HepG2 (cell line): Measurements from ENCODE around the gene EZH1. TPM values are rescaled to one million over a fixed set of nuclear protein-coding genes. Genes with fewer than 3 reads are reported as not detected.
A peak's percentile ranks its signal among the peaks of the same experiment; 100 is the strongest.

Source experiments
- ATAC-seq: fragments of 200-7000 bp; cut with Tn5 transposase; 3 replicates; pipeline ENCODE4 v1.9.1; 2020; ENCODE audit warnings: mild to moderate bottlenecking, moderate library complexity
- BruUV-seq: library from RNA; stranded (reverse); fragments of 400-500 nt; replicated peaks from 2 replicates; lab custom pipeline; 2021; lab: Mats Ljungman, UMichigan
- CTCF ChIA-PET: fragments of 300-600 bp; formaldehyde crosslinking; extraction: SDS; loops from one replicate; lab custom pipeline; 2021; ENCODE audit warnings: low total read pairs, inconsistent platforms, low intra/inter-chr PET ratio; lab: Yijun Ruan, JAX
- POLR2A ChIA-PET: fragments of 350-600 bp; sonication (Branson Sonifier 250); formaldehyde crosslinking; loops from one replicate; lab custom pipeline; 2020; ENCODE audit warnings: antibody characterized with exemption, inconsistent platforms; lab: Yijun Ruan, JAX
- DNase-seq: peaks from one replicate; pipeline ENCODE4 v3.0.0-alpha.2; 2015; ENCODE audit warnings: low spot score
- FAIRE-seq: peaks from 3 replicates; lab custom pipeline; 2011; peaks lifted over from hg19 to GRCh38; lab: Jason Lieb, UNC
- H2AFZ ChIP-seq: one replicate; pipeline ENCODE4 v1.6.1; 2011; ENCODE audit warnings: low read length, inconsistent platforms
- H3K27ac ChIP-seq: fragments of 300-600 bp; 3 replicates; pipeline ENCODE4 v1.8.0; 2011; ENCODE audit warnings: mixed run types, mild to moderate bottlenecking, mixed read lengths, low read length, inconsistent platforms; ENCODE audit not compliant: insufficient read depth; ENCODE audit errors: extremely low read length
- H3K27me3 ChIP-seq, 2 experiments: fragments of 200-600 bp in 1 of 2; 2 replicates in 1 of 2; 3 replicates in 1 of 2; pipeline versions ENCODE4 v1.6.0 to v1.8.0; 2011; ENCODE audit warnings: low read length in 2 of 2, mild to moderate bottlenecking in 2 of 2, moderate library complexity in 2 of 2, inconsistent platforms in 1 of 2; ENCODE audit not compliant: insufficient read depth in 2 of 2, control insufficient read depth in 1 of 2
- H3K36me3 ChIP-seq, 2 experiments: fragments of 200-600 bp in 1 of 2; replicated peaks in 1 of 2; 2 replicates in 1 of 2; 3 replicates in 1 of 2; pipeline versions ENCODE4 v1.5.1 to v1.8.0; 2011; ENCODE audit warnings: low read length in 2 of 2, inconsistent platforms in 1 of 2; ENCODE audit not compliant: insufficient read depth in 2 of 2, control insufficient read depth in 1 of 2
- H3K4me1 ChIP-seq: 2 replicates; pipeline ENCODE4 v1.5.1; 2012; ENCODE audit warnings: low read length, inconsistent platforms; ENCODE audit not compliant: insufficient read depth
- H3K4me2 ChIP-seq: 2 replicates; pipeline ENCODE4 v1.6.0; 2011; ENCODE audit warnings: low read depth, low read length, inconsistent platforms
- H3K4me3 ChIP-seq, 3 experiments: fragments of 200-600 bp in 1 of 3; sonication (generic), shearing (Covaris generic) in 1 of 3; replicated peaks in 1 of 3; 2 replicates each; pipeline ENCODE4 v1.5.1; 2011 to 2016; ENCODE audit warnings: low read length in 3 of 3, inconsistent platforms in 2 of 3, low read depth in 2 of 3, mild to moderate bottlenecking in 2 of 3, control low read depth in 1 of 3, mixed read lengths in 1 of 3; ENCODE audit not compliant: insufficient read depth in 1 of 3
- H3K79me2 ChIP-seq: one replicate; pipeline ENCODE4 v1.6.1; 2011; ENCODE audit warnings: low read length, inconsistent platforms; ENCODE audit not compliant: insufficient read depth
- H3K9ac ChIP-seq: 2 replicates; pipeline ENCODE4 v1.6.0; 2011; ENCODE audit warnings: mild to moderate bottlenecking, low read depth, low read length, inconsistent platforms; ENCODE audit not compliant: insufficient read depth
- H3K9me3 ChIP-seq: 2 replicates; pipeline ENCODE4 v1.5.1; 2012; ENCODE audit warnings: mild to moderate bottlenecking, low read length
- H4K20me1 ChIP-seq: 2 replicates; pipeline ENCODE4 v1.6.0; 2011; ENCODE audit warnings: inconsistent platforms, mild to moderate bottlenecking, low read length, moderate library complexity; ENCODE audit not compliant: insufficient read depth
- ERF ChIP-seq: IDR thresholded peaks from 2 replicates; pipeline ENCODE4 v1.6.1; 2018; ENCODE audit warnings: missing biosample characterization, missing genetic modification reagents
- HIVEP1 ChIP-seq: sonication (generic); formaldehyde crosslinking; IDR thresholded peaks from 2 replicates; pipeline ENCODE4 v1.4.0; 2020; ENCODE audit warnings: mild to moderate bottlenecking, missing genetic modification reagents
- HNRNPLL ChIP-seq: fragments of 200-400 bp; formaldehyde crosslinking; IDR thresholded peaks from 2 replicates; pipeline ENCODE4 v1.6.1; 2017; ENCODE audit warnings: mild to moderate bottlenecking, low read depth, low read length; ENCODE audit not compliant: poor library complexity, severe bottlenecking
- SOX6 ChIP-seq, 2 experiments: fragments of 450-650 bp in 1 of 2; sonication (generic) in 1 of 2; formaldehyde crosslinking in 1 of 2; IDR thresholded peaks; 2 replicates each; pipeline versions ENCODE4 v1.4.0 to v1.6.1; 2017 to 2020; ENCODE audit warnings: antibody characterized with exemption in 1 of 2, mild to moderate bottlenecking in 1 of 2, missing genetic modification reagents in 1 of 2
- TAF1 ChIP-seq: sonication (generic); formaldehyde crosslinking; IDR thresholded peaks from 2 replicates; pipeline ENCODE4 v1.4.0; 2020; ENCODE audit warnings: missing genetic modification reagents
- ZBTB38 ChIP-seq: sonication (generic); formaldehyde crosslinking; IDR thresholded peaks from 2 replicates; pipeline ENCODE4 v1.5.1; 2020; ENCODE audit warnings: mild to moderate bottlenecking, missing genetic modification reagents
- ZNF441 ChIP-seq: sonication (generic); formaldehyde crosslinking; IDR thresholded peaks from 2 replicates; pipeline ENCODE4 v1.7.0; 2021; ENCODE audit warnings: missing genetic modification reagents, borderline replicate concordance
- ZNF598 ChIP-seq: sonication (generic); formaldehyde crosslinking; IDR thresholded peaks from 2 replicates; pipeline ENCODE4 v1.5.1; 2020; ENCODE audit warnings: mild to moderate bottlenecking, missing genetic modification reagents, borderline replicate concordance
- WGBS: methylation state at CpG from one replicate; pipeline ENCODE4 v1.1.6; 2017; ENCODE audit warnings: low lambda C conversion rate; 5-methylcytosine and 5-hydroxymethylcytosine counted together
- in situ Hi-C: cut with HindIII; loops from 2 replicates; pipeline ENCODE4 v1.10.0; 2017; ENCODE audit warnings: low pct_unique_long_range_greater_than_20kb; ENCODE audit not compliant: extremely low pct_ligation_motif_present
- intact Hi-C: fragments of 100-400 bp; cut with micrococcal nuclease; formaldehyde crosslinking; loops from one replicate; pipeline ENCODE4 v1.10.0; 2022; ENCODE audit not compliant: unreplicated experiment
- polyA plus RNA-seq, 8 experiments: library from polyadenylated mRNA; depleted of rRNA in 3 of 8; stranded (reverse) in 7 of 8; unstranded in 1 of 8; fragments of >200 nt; fragmentation: Illumina TruSeq in 4 of 8; extraction: Trizol in 4 of 8; gene quantifications; 2 replicates each; pipeline versions ENCODE4 v1.2.1 to v1.2.3, GENCODE V29; 2011 to 2016; ENCODE audit warnings: low read depth in 4 of 8, missing spikeins in 1 of 8, mixed read lengths in 1 of 8; ENCODE audit not compliant: insufficient read depth in 1 of 8
- total RNA-seq, 5 experiments: library from RNA; depleted of rRNA; stranded (reverse); fragments of >200 nt; fragmentation: Illumina TruSeq; extraction: Trizol; gene quantifications; 2 replicates each; pipeline ENCODE4 v1.2.3, GENCODE V29; 2016; ENCODE audit warnings: low read depth in 1 of 5
- TF ChIP-seq, protein P1 (sequence below): sonication (generic); formaldehyde crosslinking; IDR thresholded peaks from 2 replicates; pipeline ENCODE4 v1.4.0; 2020; ENCODE audit warnings: missing genetic modification reagents, borderline replicate concordance
- TF ChIP-seq, protein P2 (sequence below): sonication (generic); formaldehyde crosslinking; IDR thresholded peaks from 2 replicates; pipeline ENCODE4 v1.8.0; 2022; ENCODE audit warnings: mild to moderate bottlenecking, missing genetic modification reagents, borderline replicate concordance
- TF ChIP-seq, protein P3 (sequence below): fragments of 450-650 bp; IDR thresholded peaks from 2 replicates; pipeline ENCODE4 v1.6.1; 2016

The EZH1 gene
- total and polyA plus RNA-seq, 2 of the 13 experiments (the other 11 are each of a cell fraction or from before 2014, with no cell fraction given), result 11.6 to 24.0 TPM

DNA sequence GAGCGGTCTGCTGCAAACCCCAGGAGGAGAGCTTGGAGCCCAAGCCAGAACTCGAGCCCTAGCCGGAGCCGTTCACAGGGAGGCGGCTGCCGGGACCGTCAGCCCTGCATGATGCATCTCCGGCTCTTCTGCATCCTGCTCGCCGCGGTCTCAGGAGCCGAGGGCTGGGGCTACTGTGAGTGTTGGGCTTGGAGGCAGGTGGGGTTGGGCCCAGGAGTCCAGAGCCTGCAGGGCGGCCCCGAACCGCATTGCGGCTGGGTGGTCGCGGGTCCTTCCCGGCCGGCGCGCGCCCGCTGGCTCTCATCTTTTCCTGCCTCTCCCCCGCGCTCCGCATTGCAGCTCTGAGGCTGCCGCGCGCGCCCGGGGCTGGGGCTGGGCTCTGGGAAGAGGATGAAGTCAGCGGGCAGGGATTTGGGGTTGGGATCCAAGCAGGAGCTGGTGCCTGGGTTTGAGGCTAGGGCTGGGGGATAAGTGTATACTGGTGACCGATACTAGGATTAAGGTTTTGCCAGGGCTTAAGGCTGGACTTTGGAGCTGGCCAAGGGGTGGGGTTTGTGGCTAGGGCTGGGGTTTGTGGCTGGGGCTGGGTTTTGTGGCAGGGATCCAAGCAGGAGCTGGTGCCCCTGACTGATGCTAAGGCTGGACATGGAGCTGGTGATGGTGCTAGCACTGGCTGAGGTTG, 62.0 kb downstream of the EZH1 start (continued):
- TF ChIP-seq SOX6 (IDR thresholded peaks at IDR 0.05), result no peak
- peak; percentile 45 for TF ChIP-seq SOX6 (CRISPR knock-in tag; IDR thresholded peaks at IDR 0.05)
- peak; percentile 59 for TF ChIP-seq TAF1 (CRISPR knock-in tag)

DNA sequence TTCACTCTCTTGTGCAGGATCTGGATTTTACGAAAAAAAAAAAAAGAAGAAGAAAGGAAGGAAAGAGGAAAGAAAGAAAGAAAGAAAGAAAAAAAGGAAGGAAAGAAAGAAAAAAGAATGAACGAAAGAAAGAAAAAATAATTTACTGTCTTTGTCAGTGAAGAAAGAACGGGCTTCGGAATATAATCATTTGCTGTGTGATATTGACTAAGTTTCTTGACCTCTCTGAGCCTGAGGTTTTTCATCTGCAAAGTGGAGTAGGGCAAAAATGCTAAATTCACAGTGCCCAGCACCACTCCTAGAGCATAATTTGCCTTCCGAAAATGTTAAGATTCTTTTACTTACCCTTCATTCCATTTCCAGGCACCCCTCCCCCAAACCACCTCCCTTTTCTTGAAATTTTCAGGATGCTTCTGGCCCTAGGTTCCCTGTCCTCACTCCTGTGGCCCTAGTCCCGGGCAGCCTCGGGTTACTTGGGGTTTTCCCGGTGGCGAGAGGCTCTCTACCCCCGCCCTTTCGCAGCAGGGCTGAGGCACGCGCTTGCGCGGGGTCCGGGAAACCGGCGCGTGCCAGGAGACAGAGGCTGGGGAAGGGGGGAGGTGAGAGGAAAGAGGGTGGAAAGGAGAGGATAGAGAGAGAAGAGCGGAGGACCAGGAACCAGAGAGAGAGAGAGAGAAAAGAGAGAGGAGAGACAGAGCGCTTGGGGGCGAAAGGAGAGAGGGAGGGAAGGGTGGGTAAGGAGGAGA, 62.7 kb downstream of the EZH1 start, which contains the start of gene CNTNAP1:
Gene CNTNAP1 (plus strand): TSS at position 556 of the 746 bp plus-strand sequence. CDS start 299 bp downstream, outside the sequence.
- CTCF ChIA-PET, result interaction anchor here (1.7 to 1.8 kb wide), 2 partner anchors 64 to 104 kb away, joined by 6 to 9 read pairs; partner anchors contain the start of gene PSMC3IP
- H2AFZ ChIP-seq, result peak within 1 kb of the TSS; percentile 94
- intact Hi-C loops, result loop anchor here (1.0 to 2.0 kb wide), 2 partner anchors 64 to 103 kb away; no protein-coding TSS in a partner anchor
- WGBS, result 10% methylated on average over 22 of the region's 22 CpGs
- peaks cover 42% of the 10 kb centered on the region for H3K4me1 ChIP-seq
- no peaks in the 10 kb centered on the region for H3K27me3 ChIP-seq
- peak; percentile 45 for DNase-seq
- H3K4me2 ChIP-seq, result peak within 1 kb of the TSS; percentile 84
- peak within 1 kb of the TSS; percentile 48 for H3K27ac ChIP-seq
- ATAC-seq, result peak; percentile 20
- H3K9ac ChIP-seq, result peak within 1 kb of the TSS; percentile 63
- H3K79me2 ChIP-seq, result no peaks in the 10 kb centered on the region
- no peaks in the 10 kb centered on the region for H4K20me1 ChIP-seq
- H3K9me3 ChIP-seq, result no peaks in the 10 kb centered on the region
- in situ Hi-C loops, result no loop called here
- FAIRE-seq, result peak; percentile 61
- POLR2A ChIA-PET, result interaction anchor here (1.1 to 2.3 kb wide), 10 partner anchors 8 to 142 kb away, joined by 3 to 24 read pairs (median 6); partner anchors contain the start of genes BECN1, PSMC3IP, RETREG3 and TUBG1
- no peaks in the 10 kb centered on the region for H3K36me3 ChIP-seq
- peak within 1 kb of the TSS; percentile 65 to 91 (median 80) for H3K4me3 ChIP-seq
- TSS peak; percentile 49 for BruUV-seq
- TF ChIP-seq ZNF441 (CRISPR knock-in tag) (0 out of 2 replicates have a peak, but pooled peaks have one; percentile 27), ERF (CRISPR knock-in tag) (peak; percentile 45; the same call in 1 of the 2 replicates), ZNF598 (0 out of 2 replicates have a peak, but pooled peaks have one; percentile 12), ZBTB38 (CRISPR knock-in tag) (peak; percentile 25; the same call in 1 of the 2 replicates), HNRNPLL (peak; percentile 48), HIVEP1 (CRISPR knock-in tag) (peak; percentile 83)
- TF ChIP-seq, protein P1, sequence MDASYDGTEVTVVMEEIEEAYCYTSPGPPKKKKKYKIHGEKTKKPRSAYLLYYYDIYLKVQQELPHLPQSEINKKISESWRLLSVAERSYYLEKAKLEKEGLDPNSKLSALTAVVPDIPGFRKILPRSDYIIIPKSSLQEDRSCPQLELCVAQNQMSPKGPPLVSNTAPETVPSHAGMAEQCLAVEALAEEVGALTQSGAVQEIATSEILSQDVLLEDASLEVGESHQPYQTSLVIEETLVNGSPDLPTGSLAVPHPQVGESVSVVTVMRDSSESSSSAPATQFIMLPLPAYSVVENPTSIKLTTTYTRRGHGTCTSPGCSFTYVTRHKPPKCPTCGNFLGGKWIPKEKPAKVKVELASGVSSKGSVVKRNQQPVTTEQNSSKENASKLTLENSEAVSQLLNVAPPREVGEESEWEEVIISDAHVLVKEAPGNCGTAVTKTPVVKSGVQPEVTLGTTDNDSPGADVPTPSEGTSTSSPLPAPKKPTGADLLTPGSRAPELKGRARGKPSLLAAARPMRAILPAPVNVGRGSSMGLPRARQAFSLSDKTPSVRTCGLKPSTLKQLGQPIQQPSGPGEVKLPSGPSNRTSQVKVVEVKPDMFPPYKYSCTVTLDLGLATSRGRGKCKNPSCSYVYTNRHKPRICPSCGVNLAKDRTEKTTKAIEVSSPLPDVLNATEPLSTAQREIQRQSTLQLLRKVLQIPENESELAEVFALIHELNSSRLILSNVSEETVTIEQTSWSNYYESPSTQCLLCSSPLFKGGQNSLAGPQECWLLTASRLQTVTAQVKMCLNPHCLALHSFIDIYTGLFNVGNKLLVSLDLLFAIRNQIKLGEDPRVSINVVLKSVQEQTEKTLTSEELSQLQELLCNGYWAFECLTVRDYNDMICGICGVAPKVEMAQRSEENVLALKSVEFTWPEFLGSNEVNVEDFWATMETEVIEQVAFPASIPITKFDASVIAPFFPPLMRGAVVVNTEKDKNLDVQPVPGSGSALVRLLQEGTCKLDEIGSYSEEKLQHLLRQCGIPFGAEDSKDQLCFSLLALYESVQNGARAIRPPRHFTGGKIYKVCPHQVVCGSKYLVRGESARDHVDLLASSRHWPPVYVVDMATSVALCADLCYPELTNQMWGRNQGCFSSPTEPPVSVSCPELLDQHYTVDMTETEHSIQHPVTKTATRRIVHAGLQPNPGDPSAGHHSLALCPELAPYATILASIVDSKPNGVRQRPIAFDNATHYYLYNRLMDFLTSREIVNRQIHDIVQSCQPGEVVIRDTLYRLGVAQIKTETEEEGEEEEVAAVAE (CRISPR knock-in tag), result 0 out of 2 replicates have a peak, but pooled peaks have one; percentile 18
- TF ChIP-seq, protein P2, sequence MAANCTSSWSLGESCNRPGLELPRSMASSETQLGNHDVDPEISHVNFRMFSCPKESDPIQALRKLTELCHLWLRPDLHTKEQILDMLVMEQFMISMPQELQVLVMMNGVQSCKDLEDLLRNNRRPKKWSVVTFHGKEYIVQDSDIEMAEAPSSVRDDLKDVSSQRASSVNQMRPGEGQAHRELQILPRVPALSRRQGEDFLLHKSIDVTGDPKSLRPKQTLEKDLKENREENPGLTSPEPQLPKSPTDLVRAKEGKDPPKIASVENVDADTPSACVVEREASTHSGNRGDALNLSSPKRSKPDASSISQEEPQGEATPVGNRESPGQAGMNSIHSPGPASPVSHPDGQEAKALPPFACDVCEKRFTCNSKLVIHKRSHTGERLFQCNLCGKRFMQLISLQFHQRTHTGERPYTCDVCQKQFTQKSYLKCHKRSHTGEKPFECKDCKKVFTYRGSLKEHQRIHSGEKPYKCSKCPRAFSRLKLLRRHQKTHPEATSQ (CRISPR knock-in tag), result 0 out of 2 replicates have a peak, but pooled peaks have one; percentile 18
- TF ChIP-seq, protein P3, sequence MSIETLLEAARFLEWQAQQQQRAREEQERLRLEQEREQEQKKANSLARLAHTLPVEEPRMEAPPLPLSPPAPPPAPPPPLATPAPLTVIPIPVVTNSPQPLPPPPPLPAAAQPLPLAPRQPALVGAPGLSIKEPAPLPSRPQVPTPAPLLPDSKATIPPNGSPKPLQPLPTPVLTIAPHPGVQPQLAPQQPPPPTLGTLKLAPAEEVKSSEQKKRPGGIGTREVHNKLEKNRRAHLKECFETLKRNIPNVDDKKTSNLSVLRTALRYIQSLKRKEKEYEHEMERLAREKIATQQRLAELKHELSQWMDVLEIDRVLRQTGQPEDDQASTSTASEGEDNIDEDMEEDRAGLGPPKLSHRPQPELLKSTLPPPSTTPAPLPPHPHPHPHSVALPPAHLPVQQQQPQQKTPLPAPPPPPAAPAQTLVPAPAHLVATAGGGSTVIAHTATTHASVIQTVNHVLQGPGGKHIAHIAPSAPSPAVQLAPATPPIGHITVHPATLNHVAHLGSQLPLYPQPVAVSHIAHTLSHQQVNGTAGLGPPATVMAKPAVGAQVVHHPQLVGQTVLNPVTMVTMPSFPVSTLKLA, result peak; percentile 26; the same call in 1 of the 2 replicates
